Measurements from ENCODE around the gene TEX2. TPM values are rescaled to one million over a fixed set of nuclear protein-coding genes. Genes with fewer than 3 reads are reported as not detected.
"Not testable (repeated sequence)": the region's sequence is repeated elsewhere in the genome, so short reads cannot be mapped to it uniquely, and the experiment has no call there.

Gene TEX2
- total RNA-seq, 3 donors from 2014 or later: 18.4 to 20.4 (median 19.9) TPM

- peaks cover 34% of the 10 kb centered on the region for H3K4me1 Mint-ChIP-seq (ENCODE audit: low read depth)
- H3K4me3 Mint-ChIP-seq: no peak overlapping the region
- no peaks in the 10 kb centered on the region for H3K36me3 Mint-ChIP-seq (ENCODE audit: insufficient read depth)
- no peaks in the 10 kb centered on the region for H3K9me3 Mint-ChIP-seq
- no peak for ATAC-seq
- DNase-seq: no peak
- H3K27me3 Mint-ChIP-seq (ENCODE audit: low read depth): no peaks in the 10 kb centered on the region
Measured at GRCh38 chr17:64131606-64132270, 131.3 kb downstream of the TEX2 start.

GRCh38 chr17:64130559-64131001, 132.5 kb downstream of the TEX2 start:
- Mint-ChIP-seq H3K36me3 (ENCODE audit: insufficient read depth) (no peaks in the 10 kb centered on the region), H3K9me3 (no peaks in the 10 kb centered on the region), H3K27me3 (ENCODE audit: low read depth) (no peaks in the 10 kb centered on the region), H3K4me3 (peak overlapping the region; percentile 79), H3K4me1 (ENCODE audit: low read depth) (peaks cover 45% of the 10 kb centered on the region)
- ATAC-seq (peak; percentile 47 to 52), DNase-seq (peak; percentile 47)

- H3K9me3 Mint-ChIP-seq: no peaks in the 10 kb centered on the region
- DNase-seq (peak; percentile 92), ATAC-seq (peak; percentile 90 to 91)
- peak within 1 kb of the TSS; percentile 96 for H3K4me3 Mint-ChIP-seq
- no peaks in the 10 kb centered on the region for H3K27me3 Mint-ChIP-seq (ENCODE audit: low read depth)
- peaks cover under 1% of the 10 kb centered on the region for H3K36me3 Mint-ChIP-seq (ENCODE audit: insufficient read depth)
- H3K4me1 Mint-ChIP-seq (ENCODE audit: low read depth): peaks cover 50% of the 10 kb centered on the region
Measured at GRCh38 chr17:64129765-64130558, 133.1 kb downstream of the TEX2 start, which contains the start of gene ERN1. ERN1 (minus strand) TSS chr17:64130144; CDS start chr17:64130029, 115 bp downstream.

GRCh38 chr17:64129515-64129764, 133.6 kb downstream of the TEX2 start:
- DNase-seq (no peak), ATAC-seq (peak; percentile 2 to 31)
- Mint-ChIP-seq H3K9me3 (no peaks in the 10 kb centered on the region), H3K4me3 (peak overlapping the region; percentile 96), H3K4me1 (ENCODE audit: low read depth) (peaks cover 55% of the 10 kb centered on the region), H3K36me3 (ENCODE audit: insufficient read depth) (peaks cover 5% of the 10 kb centered on the region), H3K27me3 (ENCODE audit: low read depth) (no peaks in the 10 kb centered on the region)

- peaks cover 58% of the 10 kb centered on the region for H3K4me1 Mint-ChIP-seq (ENCODE audit: low read depth)
- H3K36me3 Mint-ChIP-seq (ENCODE audit: insufficient read depth): peaks cover 7% of the 10 kb centered on the region
- DNase-seq (no peak), ATAC-seq (no peak)
- no peaks in the 10 kb centered on the region for H3K27me3 Mint-ChIP-seq (ENCODE audit: low read depth)
- H3K9me3 Mint-ChIP-seq: no peaks in the 10 kb centered on the region
- peak overlapping the region; percentile 96 for H3K4me3 Mint-ChIP-seq
Measured at GRCh38 chr17:64128787-64129514, 134.1 kb downstream of the TEX2 start.

- Mint-ChIP-seq H3K27me3 (ENCODE audit: low read depth) (no peaks in the 10 kb centered on the region), H3K4me1 (ENCODE audit: low read depth) (peaks cover 70% of the 10 kb centered on the region), H3K9me3 (no peaks in the 10 kb centered on the region), H3K36me3 (ENCODE audit: insufficient read depth) (peaks cover 11% of the 10 kb centered on the region), H3K4me3 (peak overlapping the region; percentile 96)
- DNase-seq (no peak), ATAC-seq (no peak)
Measured at GRCh38 chr17:64126918-64127317, 136.1 kb downstream of the TEX2 start.

- peaks cover 70% of the 10 kb centered on the region for H3K4me1 Mint-ChIP-seq (ENCODE audit: low read depth)
- ATAC-seq (no peak), DNase-seq (no peak)
- no peaks in the 10 kb centered on the region for H3K27me3 Mint-ChIP-seq (ENCODE audit: low read depth)
- H3K4me3 Mint-ChIP-seq: peak overlapping the region; percentile 96
- H3K9me3 Mint-ChIP-seq: no peaks in the 10 kb centered on the region
- H3K36me3 Mint-ChIP-seq (ENCODE audit: insufficient read depth): peaks cover 11% of the 10 kb centered on the region
Measured at GRCh38 chr17:64125937-64126336, 137.1 kb downstream of the TEX2 start.

GRCh38 chr17:64124609-64125008, 138.5 kb downstream of the TEX2 start:
- H3K4me3 Mint-ChIP-seq: no peak overlapping the region

GRCh38 chr17:64123114-64123513, 139.9 kb downstream of the TEX2 start:
- H3K4me3 Mint-ChIP-seq: no peak overlapping the region

More at GRCh38 chr17:64124609-64125008, 138.5 kb downstream of the TEX2 start:
- Mint-ChIP-seq H3K27me3 (ENCODE audit: low read depth) (no peaks in the 10 kb centered on the region), H3K4me1 (ENCODE audit: low read depth) (peaks cover 76% of the 10 kb centered on the region), H3K36me3 (ENCODE audit: insufficient read depth) (peaks cover 13% of the 10 kb centered on the region), H3K9me3 (no peaks in the 10 kb centered on the region)
- ATAC-seq (no peak), DNase-seq (no peak)

GRCh38 chr17:64120972-64121786, 141.9 kb downstream of the TEX2 start:
- not testable (repeated sequence) for H3K27me3 Mint-ChIP-seq (ENCODE audit: low read depth); DNase-seq; H3K9me3 Mint-ChIP-seq
- peak overlapping the region; percentile 65 for H3K4me3 Mint-ChIP-seq
- peak; percentile 82 to 83 for ATAC-seq
- H3K36me3 Mint-ChIP-seq (ENCODE audit: insufficient read depth): peaks cover 17% of the 10 kb centered on the region
- peaks cover 74% of the 10 kb centered on the region for H3K4me1 Mint-ChIP-seq (ENCODE audit: low read depth)

More at GRCh38 chr17:64123114-64123513, 139.9 kb downstream of the TEX2 start:
- Mint-ChIP-seq H3K4me1 (ENCODE audit: low read depth) (peaks cover 77% of the 10 kb centered on the region), H3K36me3 (ENCODE audit: insufficient read depth) (peaks cover 13% of the 10 kb centered on the region), H3K27me3 (ENCODE audit: low read depth) (no peaks in the 10 kb centered on the region), H3K9me3 (no peaks in the 10 kb centered on the region)
- ATAC-seq (no peak), DNase-seq (no peak)

GRCh38 chr17:64120159-64120810, 142.8 kb downstream of the TEX2 start:
- Mint-ChIP-seq H3K4me3 (peak overlapping the region; percentile 33), H3K9me3 (no peaks in the 10 kb centered on the region), H3K27me3 (ENCODE audit: low read depth) (no peaks in the 10 kb centered on the region), H3K4me1 (ENCODE audit: low read depth) (peaks cover 74% of the 10 kb centered on the region), H3K36me3 (ENCODE audit: insufficient read depth) (peaks cover 20% of the 10 kb centered on the region)
- ATAC-seq (no peak), DNase-seq (no peak)

GRCh38 chr17:64117981-64118979, 144.8 kb downstream of the TEX2 start:
- Mint-ChIP-seq H3K9me3 (no peaks in the 10 kb centered on the region), H3K4me3 (no peak overlapping the region), H3K27me3 (ENCODE audit: low read depth) (no peaks in the 10 kb centered on the region), H3K4me1 (ENCODE audit: low read depth) (peaks cover 73% of the 10 kb centered on the region), H3K36me3 (ENCODE audit: insufficient read depth) (peaks cover 14% of the 10 kb centered on the region)
- DNase-seq (no peak), ATAC-seq (no peak)

Measured in activated T-cell treated with anti-CD3 and anti-CD28 coated beads, Interleukin-2, amount 50 U/mL, for 4 hours (primary cell).